HG02884 (cell line): Measurements from ENCODE around the gene CAVIN2.

Experiments
- ATAC-seq: cut with Tn5 transposase; IDR thresholded peaks from one replicate; pipeline ENCODE4 v1.9.1; 2021; ENCODE audit warnings: mild to moderate bottlenecking, moderate library complexity; ENCODE audit not compliant: unreplicated experiment

Gene CAVIN2

GRCh38 chr2:191840921-191841320 is 6.0 kb downstream of the CAVIN2 start:
- no peak for ATAC-seq

- no peak for ATAC-seq
Observed at GRCh38 chr2:191839918-191840804, 6.7 kb downstream of the CAVIN2 start.

GRCh38 chr2:191838526-191838925 is 8.4 kb downstream of the CAVIN2 start:
- no peak for ATAC-seq

GRCh38 chr2:191836853-191837769 is 9.8 kb downstream of the CAVIN2 start:
- ATAC-seq: peak; percentile 78

GRCh38 chr2:191836471-191836852 is 10.4 kb downstream of the CAVIN2 start:
- ATAC-seq: no peak

- ATAC-seq: no peak
Observed at GRCh38 chr2:191835539-191836350, 11.1 kb downstream of the CAVIN2 start.

GRCh38 chr2:191835100-191835499 is 11.8 kb downstream of the CAVIN2 start:
- no peak for ATAC-seq

- no peak for ATAC-seq
Observed at GRCh38 chr2:191833356-191833755, 13.5 kb downstream of the CAVIN2 start.

- ATAC-seq: no peak
Observed at GRCh38 chr2:191832668-191833067, 14.2 kb downstream of the CAVIN2 start.

- no peak for ATAC-seq
Observed at GRCh38 chr2:191831410-191831994, 15.4 kb downstream of the CAVIN2 start.

- ATAC-seq: no peak
Observed at GRCh38 chr2:191824398-191824797, 22.5 kb downstream of the CAVIN2 start.

- no peak for ATAC-seq
Observed at GRCh38 chr2:191821078-191821477, 25.8 kb downstream of the CAVIN2 start.

- ATAC-seq: no peak
Observed at GRCh38 chr2:191818725-191819350, 28.1 kb downstream of the CAVIN2 start.

GRCh38 chr2:191818133-191818532 is 28.8 kb downstream of the CAVIN2 start:
- ATAC-seq: no peak

GRCh38 chr2:191815010-191815409 is 31.9 kb downstream of the CAVIN2 start:
- ATAC-seq: no peak

GRCh38 chr2:191813943-191814342 is 32.9 kb downstream of the CAVIN2 start:
- ATAC-seq: no peak

GRCh38 chr2:191811807-191812602 is 34.9 kb downstream of the CAVIN2 start:
- ATAC-seq: peak; percentile 80

GRCh38 chr2:191806396-191806795 is 40.5 kb downstream of the CAVIN2 start:
- no peak for ATAC-seq

- ATAC-seq: no peak
Observed at GRCh38 chr2:191804766-191805165, 42.1 kb downstream of the CAVIN2 start.
